Measurements from ENCODE around the gene ZNF70.

Gene ZNF70

GRCh38 chr22:23750714-23751440 is at the start of gene ZNF70:
TSS of gene ZNF70 (minus strand) at chr22:23751112. CDS start at chr22:23745140, 5,972 bp downstream.
- Mint-ChIP-seq H3K9me3 (no peaks in the 10 kb centered on the region), H3K4me1 (peaks cover 13% of the 10 kb centered on the region), H3K27me3 (no peaks in the 10 kb centered on the region), H3K27ac (ENCODE audit: low read depth) (peak within 1 kb of the TSS; percentile 67), H3K4me3 (peak within 1 kb of the TSS; percentile 79), H3K36me3 (ENCODE audit: insufficient read depth) (peaks cover 3% of the 10 kb centered on the region)
- ATAC-seq (replicated peaks; ENCODE audit: extremely low read depth, poor library complexity, severe bottlenecking) (peak; percentile 100), DNase-seq (ENCODE audit: low spot score in 2 of 2) (peak; percentile 73 to 74)

- H3K4me1 Mint-ChIP-seq = peaks cover 12% of the 10 kb centered on the region
- H3K27me3 Mint-ChIP-seq = no peaks in the 10 kb centered on the region
- no peak overlapping the region for H3K4me3 Mint-ChIP-seq
- peaks cover 59% of the 10 kb centered on the region for H3K36me3 Mint-ChIP-seq (ENCODE audit: insufficient read depth)
- no peak for ATAC-seq (replicated peaks; ENCODE audit: extremely low read depth, poor library complexity, severe bottlenecking)
- H3K9me3 Mint-ChIP-seq = no peaks in the 10 kb centered on the region
- no peak overlapping the region for H3K27ac Mint-ChIP-seq (ENCODE audit: low read depth)
- no peak for DNase-seq (ENCODE audit: low spot score in 2 of 2)
Observed at GRCh38 chr22:23796461-23796860, 45.5 kb upstream of the ZNF70 start.

- H3K27me3 Mint-ChIP-seq = no peaks in the 10 kb centered on the region
- DNase-seq (ENCODE audit: low spot score in 2 of 2) = no peak
- ATAC-seq (replicated peaks; ENCODE audit: extremely low read depth, poor library complexity, severe bottlenecking) = no peak
- H3K36me3 Mint-ChIP-seq (ENCODE audit: insufficient read depth) = peaks cover 35% of the 10 kb centered on the region
- no peak overlapping the region for H3K4me3 Mint-ChIP-seq
- no peak overlapping the region for H3K27ac Mint-ChIP-seq (ENCODE audit: low read depth)
- no peaks in the 10 kb centered on the region for H3K9me3 Mint-ChIP-seq
- H3K4me1 Mint-ChIP-seq = peaks cover 23% of the 10 kb centered on the region
Observed at GRCh38 chr22:23793326-23793725, 42.4 kb upstream of the ZNF70 start.

- no peak for ATAC-seq (replicated peaks; ENCODE audit: extremely low read depth, poor library complexity, severe bottlenecking)
- no peak for DNase-seq (ENCODE audit: low spot score in 2 of 2)
- H3K27ac Mint-ChIP-seq (ENCODE audit: low read depth) = no peak overlapping the region
- peaks cover 36% of the 10 kb centered on the region for H3K36me3 Mint-ChIP-seq (ENCODE audit: insufficient read depth)
- no peaks in the 10 kb centered on the region for H3K27me3 Mint-ChIP-seq
- no peak overlapping the region for H3K4me3 Mint-ChIP-seq
- H3K9me3 Mint-ChIP-seq = no peaks in the 10 kb centered on the region
- H3K4me1 Mint-ChIP-seq = peaks cover 23% of the 10 kb centered on the region
Observed at GRCh38 chr22:23791738-23792645, 41.1 kb upstream of the ZNF70 start.

- Mint-ChIP-seq H3K27me3 (no peaks in the 10 kb centered on the region), H3K9me3 (no peaks in the 10 kb centered on the region), H3K27ac (ENCODE audit: low read depth) (no peak overlapping the region), H3K36me3 (ENCODE audit: insufficient read depth) (peaks cover 31% of the 10 kb centered on the region), H3K4me3 (no peak overlapping the region), H3K4me1 (peaks cover 23% of the 10 kb centered on the region)
- DNase-seq (ENCODE audit: low spot score in 2 of 2) = no peak
- ATAC-seq (replicated peaks; ENCODE audit: extremely low read depth, poor library complexity, severe bottlenecking) = no peak
Observed at GRCh38 chr22:23790819-23791737, 40.2 kb upstream of the ZNF70 start.

- ATAC-seq (replicated peaks; ENCODE audit: extremely low read depth, poor library complexity, severe bottlenecking) (no peak), DNase-seq (ENCODE audit: low spot score in 2 of 2) (no peak)
- peaks cover 23% of the 10 kb centered on the region for H3K36me3 Mint-ChIP-seq (ENCODE audit: insufficient read depth)
- no peak overlapping the region for H3K4me3 Mint-ChIP-seq
- no peaks in the 10 kb centered on the region for H3K9me3 Mint-ChIP-seq
- no peak overlapping the region for H3K27ac Mint-ChIP-seq (ENCODE audit: low read depth)
- H3K27me3 Mint-ChIP-seq = no peaks in the 10 kb centered on the region
- peaks cover 23% of the 10 kb centered on the region for H3K4me1 Mint-ChIP-seq
Observed at GRCh38 chr22:23789638-23790037, 38.7 kb upstream of the ZNF70 start.

- no peak overlapping the region for H3K4me3 Mint-ChIP-seq
- DNase-seq (ENCODE audit: low spot score in 2 of 2) = no peak
- no peaks in the 10 kb centered on the region for H3K27me3 Mint-ChIP-seq
- no peak for ATAC-seq (replicated peaks; ENCODE audit: extremely low read depth, poor library complexity, severe bottlenecking)
- no peak overlapping the region for H3K27ac Mint-ChIP-seq (ENCODE audit: low read depth)
- H3K36me3 Mint-ChIP-seq (ENCODE audit: insufficient read depth) = peaks cover 20% of the 10 kb centered on the region
- H3K9me3 Mint-ChIP-seq = no peaks in the 10 kb centered on the region
- peaks cover 27% of the 10 kb centered on the region for H3K4me1 Mint-ChIP-seq
Observed at GRCh38 chr22:23789121-23789520, 38.2 kb upstream of the ZNF70 start.

- ATAC-seq (replicated peaks; ENCODE audit: extremely low read depth, poor library complexity, severe bottlenecking) = no peak
- Mint-ChIP-seq H3K27ac (ENCODE audit: low read depth) (peak overlapping the region; percentile 76), H3K36me3 (ENCODE audit: insufficient read depth) (peaks cover 10% of the 10 kb centered on the region), H3K27me3 (no peaks in the 10 kb centered on the region), H3K4me1 (peaks cover 24% of the 10 kb centered on the region), H3K9me3 (no peaks in the 10 kb centered on the region), H3K4me3 (peak overlapping the region; percentile 81)
- DNase-seq (ENCODE audit: low spot score in 2 of 2) = no peak
Observed at GRCh38 chr22:23787910-23788309, 37.0 kb upstream of the ZNF70 start.

- ATAC-seq (replicated peaks; ENCODE audit: extremely low read depth, poor library complexity, severe bottlenecking) (peak; percentile 49), DNase-seq (ENCODE audit: low spot score in 2 of 2) (no peak)
- Mint-ChIP-seq H3K36me3 (ENCODE audit: insufficient read depth) (peaks cover 10% of the 10 kb centered on the region), H3K4me3 (peak overlapping the region; percentile 81), H3K9me3 (no peaks in the 10 kb centered on the region), H3K27ac (ENCODE audit: low read depth) (peak overlapping the region; percentile 76), H3K27me3 (no peaks in the 10 kb centered on the region), H3K4me1 (peaks cover 21% of the 10 kb centered on the region)
Observed at GRCh38 chr22:23787600-23787896, 36.6 kb upstream of the ZNF70 start.

- Mint-ChIP-seq H3K9me3 (no peaks in the 10 kb centered on the region), H3K27ac (ENCODE audit: low read depth) (peak within 1 kb of the TSS; percentile 76), H3K4me1 (peaks cover 16% of the 10 kb centered on the region), H3K4me3 (peak within 1 kb of the TSS; percentile 81), H3K36me3 (ENCODE audit: insufficient read depth) (peaks cover 8% of the 10 kb centered on the region), H3K27me3 (no peaks in the 10 kb centered on the region)
- DNase-seq (ENCODE audit: low spot score in 2 of 2) (peak; percentile 75 to 80), ATAC-seq (replicated peaks; ENCODE audit: extremely low read depth, poor library complexity, severe bottlenecking) (peak; percentile 79)
Observed at GRCh38 chr22:23786752-23787599, 36.1 kb upstream of the ZNF70 start, which contains the start of gene SMARCB1. TSS of gene SMARCB1 (plus strand) at chr22:23786966. CDS start at chr22:23787170, 204 bp downstream.

GRCh38 chr22:23786261-23786710 is 35.4 kb upstream of the ZNF70 start:
- Mint-ChIP-seq H3K4me3 (peak overlapping the region; percentile 81), H3K27me3 (no peaks in the 10 kb centered on the region), H3K36me3 (ENCODE audit: insufficient read depth) (peaks cover 6% of the 10 kb centered on the region), H3K9me3 (no peaks in the 10 kb centered on the region), H3K4me1 (peaks cover 16% of the 10 kb centered on the region), H3K27ac (ENCODE audit: low read depth) (peak overlapping the region; percentile 76)
- no peak for ATAC-seq (replicated peaks; ENCODE audit: extremely low read depth, poor library complexity, severe bottlenecking)
- DNase-seq (ENCODE audit: low spot score in 2 of 2) = no peak
